ENCODE data around the gene HECTD4. TPM values are rescaled to one million over a fixed set of nuclear protein-coding genes. Genes with fewer than 3 reads are reported as not detected.
A peak's percentile ranks its signal among the peaks of the same experiment; 100 is the strongest.

Gene HECTD4
- total RNA-seq, 2 donors from 2014 or later = 46.6 to 48.2 TPM

GRCh38 chr12:112121780-112122565 lies 260.3 kb downstream of the HECTD4 start:
- Mint-ChIP-seq H3K4me3 (no peak overlapping the region), H3K36me3 (ENCODE audit: low read depth) (no peaks in the 10 kb centered on the region), H3K9me3 (no peaks in the 10 kb centered on the region), H3K27ac (no peak overlapping the region), H3K27me3 (ENCODE audit: insufficient read depth) (peaks cover 3% of the 10 kb centered on the region), H3K4me1 (peaks cover 13% of the 10 kb centered on the region)
- DNase-seq = peak; percentile 70
- Histone ChIP-seq H3K9ac (ENCODE audit: extremely low read depth, low read length, poor library complexity, severe bottlenecking) (no peak overlapping the region), H3K27me3 (ENCODE audit: control insufficient read depth, insufficient read depth, low read length, poor library complexity, severe bottlenecking) (no peaks in the 10 kb centered on the region), H3K9me3 (ENCODE audit: control insufficient read depth, low read length) (no peaks in the 10 kb centered on the region), H3K4me3 (ENCODE audit: low read length) (no peak overlapping the region), H3K4me1 (ENCODE audit: control insufficient read depth, insufficient read depth, low read length) (peaks cover 3% of the 10 kb centered on the region), H3K36me3 (ENCODE audit: control insufficient read depth, insufficient read depth, low read length) (no peaks in the 10 kb centered on the region), H3K27ac (ENCODE audit: low read depth, low read length) (no peak overlapping the region)
- TF ChIP-seq CTCF (conservative IDR thresholded peaks at IDR 0.05) = no peak
- 86 to 89% methylated on average over 3 to 11 of the region's 11 CpGs for WGBS, 2 experiments (ENCODE audit: insufficient coverage in 1 of 2, insufficient read length in 1 of 2)

- Mint-ChIP-seq H3K4me3 (no peak overlapping the region), H3K27ac (no peak overlapping the region), H3K4me1 (peaks cover 12% of the 10 kb centered on the region), H3K36me3 (ENCODE audit: low read depth) (no peaks in the 10 kb centered on the region), H3K9me3 (no peaks in the 10 kb centered on the region), H3K27me3 (ENCODE audit: insufficient read depth) (no peaks in the 10 kb centered on the region)
- H3K4me3 ChIP-seq (ENCODE audit: low read length) = no peak overlapping the region
- no peaks in the 10 kb centered on the region for H3K4me1 ChIP-seq (ENCODE audit: control insufficient read depth, insufficient read depth, low read length)
- no peak for DNase-seq
- H3K27me3 ChIP-seq (ENCODE audit: control insufficient read depth, insufficient read depth, low read length, poor library complexity, severe bottlenecking) = no peaks in the 10 kb centered on the region
- H3K9me3 ChIP-seq (ENCODE audit: control insufficient read depth, low read length) = no peaks in the 10 kb centered on the region
- H3K36me3 ChIP-seq (ENCODE audit: control insufficient read depth, insufficient read depth, low read length) = no peaks in the 10 kb centered on the region
- no peak overlapping the region for H3K27ac ChIP-seq (ENCODE audit: low read depth, low read length)
- 93 to 100% methylated on average over 3 to 8 of the region's 8 CpGs for WGBS, 2 experiments (ENCODE audit: insufficient coverage in 1 of 2, insufficient read length in 1 of 2)
- no peak for TF ChIP-seq CTCF (conservative IDR thresholded peaks at IDR 0.05)
- H3K9ac ChIP-seq (ENCODE audit: extremely low read depth, low read length, poor library complexity, severe bottlenecking) = no peak overlapping the region
These were observed 264.5 kb downstream of the HECTD4 start for GRCh38 chr12:112117685-112118084.

DNA sequence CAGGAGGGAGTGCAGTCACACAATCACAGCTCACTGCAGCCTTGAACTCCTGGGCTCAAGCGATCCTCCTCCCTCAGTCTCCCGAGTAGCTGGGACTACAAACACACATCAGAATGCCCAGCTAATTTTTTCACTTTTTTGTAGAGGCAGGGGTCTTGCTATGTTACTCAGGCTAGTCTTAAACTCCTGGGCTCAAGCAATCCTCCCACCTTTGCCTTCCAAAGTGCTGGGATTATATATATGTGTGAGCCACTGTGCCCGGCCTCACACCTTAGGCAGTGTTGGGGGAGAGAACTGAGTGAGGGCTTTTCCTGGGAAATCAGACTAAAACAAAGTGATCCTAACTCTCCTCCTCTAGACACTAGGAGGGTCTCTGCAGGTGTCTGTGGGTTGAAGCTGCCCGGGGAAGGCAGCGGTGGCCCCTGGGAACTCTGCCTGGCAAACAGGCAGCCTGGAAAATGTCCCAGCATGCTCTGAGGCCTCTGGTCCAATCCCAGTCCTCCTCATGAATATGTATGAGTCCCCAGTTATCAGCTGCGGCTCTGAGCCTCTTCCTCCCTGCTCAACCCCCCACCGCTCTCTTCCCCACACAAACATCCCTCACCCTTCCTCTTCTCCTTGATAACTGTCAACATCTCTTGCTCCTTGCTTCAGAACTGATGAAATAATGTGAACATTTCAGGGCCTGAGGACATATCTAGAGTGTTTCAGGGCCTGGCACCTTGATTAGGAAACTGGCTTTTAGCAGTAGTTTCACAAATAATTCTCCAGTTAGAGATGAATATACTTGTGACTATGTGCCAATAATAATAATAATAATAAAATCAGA lies 265.8 kb downstream of the HECTD4 start:
- Mint-ChIP-seq H3K4me1 (peaks cover 7% of the 10 kb centered on the region), H3K4me3 (peak overlapping the region; percentile 44), H3K9me3 (no peaks in the 10 kb centered on the region), H3K27ac (peak overlapping the region; percentile 93), H3K36me3 (ENCODE audit: low read depth) (no peaks in the 10 kb centered on the region), H3K27me3 (ENCODE audit: insufficient read depth) (no peaks in the 10 kb centered on the region)
- peak; percentile 98 for DNase-seq
- Histone ChIP-seq H3K27me3 (ENCODE audit: control insufficient read depth, insufficient read depth, low read length, poor library complexity, severe bottlenecking) (no peaks in the 10 kb centered on the region), H3K9ac (ENCODE audit: extremely low read depth, low read length, poor library complexity, severe bottlenecking) (no peak overlapping the region), H3K9me3 (ENCODE audit: control insufficient read depth, low read length) (no peaks in the 10 kb centered on the region), H3K4me1 (ENCODE audit: control insufficient read depth, insufficient read depth, low read length) (no peaks in the 10 kb centered on the region), H3K36me3 (ENCODE audit: control insufficient read depth, insufficient read depth, low read length) (no peaks in the 10 kb centered on the region), H3K27ac (ENCODE audit: low read depth, low read length) (peak overlapping the region; percentile 72), H3K4me3 (ENCODE audit: low read length) (peak overlapping the region; percentile 67)
- 22 to 37% methylated on average over 6 to 7 of the region's 7 CpGs for WGBS, 2 experiments (ENCODE audit: insufficient coverage in 1 of 2, insufficient read length in 1 of 2)
- no peak for TF ChIP-seq CTCF (conservative IDR thresholded peaks at IDR 0.05)

All from endodermal cell (in vitro differentiated cells).